ENCODE data around the gene RASL12.

DNA sequence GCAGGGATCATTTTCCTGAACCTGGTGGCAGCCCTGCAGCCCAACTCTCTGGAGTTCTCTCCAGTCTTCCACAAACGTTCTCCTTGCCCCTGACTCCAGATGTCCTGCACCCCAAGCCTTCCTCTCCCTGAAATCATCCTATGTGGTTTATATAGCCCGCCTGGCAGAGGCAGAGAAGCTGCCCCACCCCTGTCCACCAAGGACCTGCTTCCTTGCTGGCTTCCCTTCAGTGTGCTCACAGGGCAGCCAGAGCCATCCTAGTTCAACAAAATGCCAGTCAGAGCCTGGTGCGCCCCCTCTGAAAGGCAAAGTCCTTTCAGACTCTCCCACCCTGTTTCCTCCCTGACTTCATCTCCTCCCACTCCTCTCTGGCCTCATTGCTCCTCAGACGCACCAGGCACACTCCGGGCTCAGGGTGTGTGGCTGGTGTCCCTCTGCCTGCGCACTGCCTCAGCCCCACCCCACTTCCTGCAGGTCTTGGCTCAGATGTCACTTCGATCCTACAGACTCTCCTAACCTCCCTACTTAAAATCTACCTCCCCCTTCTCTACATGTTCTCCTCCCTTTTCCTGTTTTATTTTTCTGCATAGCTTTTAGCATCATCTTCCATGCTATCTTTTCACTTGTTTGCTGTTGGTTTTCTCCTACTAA, 14.6 kb upstream of the RASL12 start:
- TF ChIP-seq, protein P1, sequence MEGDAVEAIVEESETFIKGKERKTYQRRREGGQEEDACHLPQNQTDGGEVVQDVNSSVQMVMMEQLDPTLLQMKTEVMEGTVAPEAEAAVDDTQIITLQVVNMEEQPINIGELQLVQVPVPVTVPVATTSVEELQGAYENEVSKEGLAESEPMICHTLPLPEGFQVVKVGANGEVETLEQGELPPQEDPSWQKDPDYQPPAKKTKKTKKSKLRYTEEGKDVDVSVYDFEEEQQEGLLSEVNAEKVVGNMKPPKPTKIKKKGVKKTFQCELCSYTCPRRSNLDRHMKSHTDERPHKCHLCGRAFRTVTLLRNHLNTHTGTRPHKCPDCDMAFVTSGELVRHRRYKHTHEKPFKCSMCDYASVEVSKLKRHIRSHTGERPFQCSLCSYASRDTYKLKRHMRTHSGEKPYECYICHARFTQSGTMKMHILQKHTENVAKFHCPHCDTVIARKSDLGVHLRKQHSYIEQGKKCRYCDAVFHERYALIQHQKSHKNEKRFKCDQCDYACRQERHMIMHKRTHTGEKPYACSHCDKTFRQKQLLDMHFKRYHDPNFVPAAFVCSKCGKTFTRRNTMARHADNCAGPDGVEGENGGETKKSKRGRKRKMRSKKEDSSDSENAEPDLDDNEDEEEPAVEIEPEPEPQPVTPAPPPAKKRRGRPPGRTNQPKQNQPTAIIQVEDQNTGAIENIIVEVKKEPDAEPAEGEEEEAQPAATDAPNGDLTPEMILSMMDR (IDR thresholded peaks at IDR 0.05): no peak
- TF ChIP-seq POLR2AphosphoS2 (conservative IDR thresholded peaks at IDR 0.05; ENCODE audit: low read length) (no peak), ZNF302 (CRISPR knock-in tag; IDR thresholded peaks at IDR 0.05) (no peak), RAD21 (conservative IDR thresholded peaks at IDR 0.05 in 1 of 2, IDR thresholded peaks at IDR 0.05 in 1 of 2) (no peak), NFE2L2 (conservative IDR thresholded peaks at IDR 0.05; ENCODE audit: low read length) (no peak)
